HCT116 (cell line): ENCODE data around the gene CNTD1. TPM values are rescaled to one million over a fixed set of nuclear protein-coding genes. Genes with fewer than 3 reads are reported as not detected.

ENCODE experiments used
- ATAC-seq: fragments of 200-7000 bp; cut with Tn5 transposase; 2 replicates; pipeline ENCODE4 v1.9.1; 2020; ENCODE audit warnings: mild to moderate bottlenecking, moderate library complexity
- BruUV-seq: library from RNA; stranded (reverse); fragments of 400-500 nt; replicated peaks from 2 replicates; lab custom pipeline; 2021; lab: Mats Ljungman, UMichigan
- CTCF ChIA-PET: fragments of 300-600 bp; sonication (Branson Sonifier 250); formaldehyde crosslinking; loops from one replicate; lab custom pipeline; 2021; ENCODE audit warnings: antibody characterized with exemption; lab: Charles Lee
- POLR2A ChIA-PET: fragments of 300-600, 350-600 bp; sonication (Branson Sonifier 250); formaldehyde crosslinking; loops from one replicate; lab custom pipeline; 2021; ENCODE audit warnings: antibody characterized with exemption; lab: Charles Lee
- RAD21 ChIA-PET, 2 experiments: fragments of 300-600 bp; sonication (Branson Sonifier 250); formaldehyde crosslinking; loops; one replicate each; lab custom pipeline; 2023; ENCODE audit warnings: low total read pairs in 2 of 2; ENCODE audit not compliant: uncharacterized antibody in 2 of 2, unreplicated experiment in 2 of 2, low non-redundant PET in 1 of 2; lab: Charles Lee
- DNase-seq: peaks from one replicate; pipeline ENCODE4 v3.0.0-alpha.2; 2010; ENCODE audit warnings: low read depth, low spot score
- H2AFZ ChIP-seq: fragments of 200-600 bp; shearing (Covaris generic), sonication (generic); 2 replicates; pipeline ENCODE4 v1.6.1; 2017; ENCODE audit warnings: low read depth, mixed run types, mixed read lengths, antibody characterized with exemption, low read length; ENCODE audit not compliant: poor library complexity, severe bottlenecking
- H3K27ac ChIP-seq: 2 replicates; pipeline ENCODE4 v1.5.1; 2012; ENCODE audit warnings: low read depth, low read length
- H3K27me3 ChIP-seq: fragments of 200-600 bp; sonication (generic); 2 replicates; pipeline ENCODE4 v1.6.1; 2016; ENCODE audit warnings: mixed run types, low read length, mixed read lengths; ENCODE audit not compliant: insufficient read depth
- H3K36me3 ChIP-seq, 2 experiments: fragments of 200-500 bp in 1 of 2; fragments of 200-600 bp in 1 of 2; sonication (Bioruptor generic) in 1 of 2; sonication (generic) in 1 of 2; 2 replicates each; pipeline versions ENCODE4 v1.5.1 to v1.6.1; 2014 to 2016; ENCODE audit warnings: low read length in 2 of 2, inconsistent platforms in 1 of 2, mixed read lengths in 1 of 2, mixed run types in 1 of 2; ENCODE audit not compliant: insufficient read depth in 2 of 2, control insufficient read depth in 1 of 2
- H3K4me1 ChIP-seq, 2 experiments: fragments of 200-600 bp in 1 of 2; sonication (generic) in 1 of 2; 2 replicates each; pipeline versions ENCODE4 v1.5.1 to v1.6.1; 2012 to 2017; ENCODE audit warnings: low read length in 2 of 2, inconsistent platforms in 1 of 2, mild to moderate bottlenecking in 1 of 2, mixed read lengths in 1 of 2, mixed run types in 1 of 2, moderate library complexity in 1 of 2; ENCODE audit not compliant: insufficient read depth in 2 of 2, control insufficient read depth in 1 of 2
- H3K4me2 ChIP-seq: fragments of 200-600 bp; sonication (generic); 2 replicates; pipeline ENCODE4 v1.6.1; 2017; ENCODE audit warnings: mixed run types, low read length, mixed read lengths
- H3K4me3 ChIP-seq, 2 experiments: fragments of 200-600 bp in 1 of 2; sonication (generic) in 1 of 2; replicated peaks in 1 of 2; 2 replicates each; pipeline ENCODE4 v1.5.1; 2011 to 2016; ENCODE audit warnings: low read length in 2 of 2, control low read depth in 1 of 2, low read depth in 1 of 2, mild to moderate bottlenecking in 1 of 2, mixed read lengths in 1 of 2, mixed run types in 1 of 2
- H3K79me2 ChIP-seq: fragments of 200-600 bp; sonication (generic); 2 replicates; pipeline ENCODE4 v1.6.1; 2017; ENCODE audit warnings: mild to moderate bottlenecking, mixed run types, low read length, moderate library complexity, mixed read lengths; ENCODE audit not compliant: insufficient read depth
- H3K9ac ChIP-seq: fragments of 200-600 bp; sonication (generic); 2 replicates; pipeline ENCODE4 v1.6.1; 2016; ENCODE audit warnings: low read length, mixed read lengths
- H3K9me2 ChIP-seq: fragments of 200-600 bp; sonication (generic), shearing (Covaris generic); 2 replicates; pipeline ENCODE4 v1.6.1; 2017; ENCODE audit warnings: mixed run types, mild to moderate bottlenecking, moderate library complexity; ENCODE audit not compliant: insufficient read depth
- H3K9me3 ChIP-seq, 2 experiments: fragments of 200-500 bp in 1 of 2; fragments of 200-600 bp in 1 of 2; sonication (Bioruptor generic) in 1 of 2; sonication (generic) in 1 of 2; 2 replicates each; pipeline ENCODE4 v1.6.1; 2014 to 2017; ENCODE audit warnings: low read length in 2 of 2, mixed read lengths in 2 of 2, inconsistent platforms in 1 of 2, low read depth in 1 of 2, mild to moderate bottlenecking in 1 of 2, mixed run types in 1 of 2, moderate library complexity in 1 of 2; ENCODE audit not compliant: control insufficient read depth in 1 of 2, insufficient read depth in 1 of 2
- H4K20me1 ChIP-seq: fragments of 200-600 bp; sonication (generic), shearing (Covaris generic); 2 replicates; pipeline ENCODE4 v1.6.1; 2017; ENCODE audit warnings: mixed run types, mild to moderate bottlenecking, moderate library complexity; ENCODE audit not compliant: insufficient read depth
- ATF3 ChIP-seq: IDR thresholded peaks from 2 replicates; pipeline ENCODE4 v1.6.1; 2012
- ELF1 ChIP-seq: IDR thresholded peaks from 2 replicates; pipeline ENCODE4 v1.6.1; 2012; ENCODE audit warnings: low read depth, borderline replicate concordance
- EZH2 ChIP-seq: fragments of 200-600 bp; sonication (generic); IDR thresholded peaks from 2 replicates; pipeline ENCODE4 v1.6.1; 2017; ENCODE audit warnings: antibody characterized with exemption, mixed run types
- POLR2A ChIP-seq: IDR thresholded peaks from 2 replicates; pipeline ENCODE4 v1.7.0; 2011; ENCODE audit warnings: borderline replicate concordance; ENCODE audit not compliant: insufficient read depth, insufficient read length; ENCODE audit errors: extremely low read depth
- REST ChIP-seq: IDR thresholded peaks from 2 replicates; pipeline ENCODE4 v1.6.1; 2012; ENCODE audit warnings: low read depth
- SIN3A ChIP-seq: IDR thresholded peaks from 2 replicates; pipeline ENCODE4 v1.6.1; 2012; ENCODE audit warnings: low read depth
- SP1 ChIP-seq: IDR thresholded peaks from 2 replicates; pipeline ENCODE4 v1.6.1; 2012; ENCODE audit warnings: low read depth
- TCF7L2 ChIP-seq: IDR thresholded peaks from 2 replicates; pipeline ENCODE4 v1.7.0; 2011; ENCODE audit warnings: borderline replicate concordance, inconsistent platforms; ENCODE audit not compliant: insufficient read depth, insufficient read length; ENCODE audit errors: extremely low read depth
- ZBTB33 ChIP-seq: IDR thresholded peaks from 2 replicates; pipeline ENCODE4 v1.6.1; 2011; ENCODE audit warnings: mild to moderate bottlenecking, low read length, moderate library complexity; ENCODE audit not compliant: insufficient replicate concordance; ENCODE audit errors: extremely low read depth
- ZFX ChIP-seq: fragments of 450-650 bp; IDR thresholded peaks from 2 replicates; pipeline ENCODE4 v1.6.1; 2017
- ZNF274 ChIP-seq: fragments of 200-500 bp; sonication (Bioruptor generic); IDR thresholded peaks from 2 replicates; pipeline ENCODE4 v1.6.1; 2014; ENCODE audit warnings: mild to moderate bottlenecking, low read depth, low read length, inconsistent platforms
- intact Hi-C: fragments of 100-400 bp; cut with micrococcal nuclease; formaldehyde crosslinking; loops from 2 replicates; pipeline ENCODE4 v1.10.0; 2022
- total RNA-seq: library from RNA; stranded (reverse); gene quantifications from one replicate; pipeline ENCODE4 v1.2.1, GENCODE V29; 2021; ENCODE audit not compliant: unreplicated experiment
- TF ChIP-seq, protein P1 (sequence below), 3 experiments: fragments of 200-600 bp in 1 of 3; sonication (generic) in 1 of 3; IDR thresholded peaks in 2 of 3; conservative IDR thresholded peaks in 1 of 3; 2 replicates each; pipeline ENCODE4 v1.5.1; 2012 to 2017; ENCODE audit warnings: low read depth in 2 of 3, low read length in 2 of 3, antibody characterized with exemption in 1 of 3, borderline replicate concordance in 1 of 3, control low read depth in 1 of 3, mild to moderate bottlenecking in 1 of 3, mixed read lengths in 1 of 3, mixed run types in 1 of 3, moderate library complexity in 1 of 3; ENCODE audit not compliant: insufficient read depth in 1 of 3

The CNTD1 gene
- total RNA-seq, 1 experiment from 2014 or later, result not detected

DNA sequence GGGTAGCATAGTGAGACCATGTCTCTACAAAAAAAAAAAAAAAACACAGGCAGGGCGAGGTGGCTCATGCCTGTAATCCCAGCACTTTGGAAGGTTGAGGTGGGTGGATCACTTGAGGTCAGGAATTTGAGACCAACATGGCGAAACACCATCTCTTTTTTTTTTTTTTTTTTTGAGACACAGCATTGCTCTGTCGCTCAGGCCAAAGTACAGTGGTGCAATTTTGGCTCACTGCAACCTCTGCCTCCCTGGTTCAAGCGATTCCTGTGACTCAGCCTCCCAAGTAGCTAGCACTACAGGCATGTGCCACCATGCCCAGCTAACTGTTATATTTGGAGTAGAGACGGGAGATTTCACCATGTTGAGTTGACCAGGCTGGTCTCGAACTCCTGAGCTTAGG lies 32.5 kb upstream of the CNTD1 start:
- POLR2A ChIA-PET, result no interaction called here
- no peaks in the 10 kb centered on the region for H3K36me3 ChIP-seq
- no TSS peak for BruUV-seq
- H2AFZ ChIP-seq, result no peak overlapping the region
- RAD21 ChIA-PET, result interaction anchor here in 1 of 2 experiments (0.7 kb wide), 1 partner anchor 94 kb away, joined by 3 read pairs; no protein-coding TSS in a partner anchor
- no peaks in the 10 kb centered on the region for H3K9me2 ChIP-seq
- no peak for ATAC-seq
- no peak overlapping the region for H3K9ac ChIP-seq
- intact Hi-C loops, result no loop called here
- no peak overlapping the region for H3K27ac ChIP-seq
- no peak for TF ChIP-seq SIN3A
- H3K4me1 ChIP-seq, result peaks cover 0 to 8% of the 10 kb centered on the region in 2 experiments; a peak in 3 of 4 replicates
- no peaks in the 10 kb centered on the region for H3K79me2 ChIP-seq
- DNase-seq, result no peak
- H3K4me2 ChIP-seq, result no peak overlapping the region
- H3K9me3 ChIP-seq, result no peaks in the 10 kb centered on the region
- H4K20me1 ChIP-seq, result no peaks in the 10 kb centered on the region
- H3K27me3 ChIP-seq, result no peaks in the 10 kb centered on the region
- CTCF ChIA-PET, result no interaction called here
- H3K4me3 ChIP-seq, result no peak overlapping the region

DNA sequence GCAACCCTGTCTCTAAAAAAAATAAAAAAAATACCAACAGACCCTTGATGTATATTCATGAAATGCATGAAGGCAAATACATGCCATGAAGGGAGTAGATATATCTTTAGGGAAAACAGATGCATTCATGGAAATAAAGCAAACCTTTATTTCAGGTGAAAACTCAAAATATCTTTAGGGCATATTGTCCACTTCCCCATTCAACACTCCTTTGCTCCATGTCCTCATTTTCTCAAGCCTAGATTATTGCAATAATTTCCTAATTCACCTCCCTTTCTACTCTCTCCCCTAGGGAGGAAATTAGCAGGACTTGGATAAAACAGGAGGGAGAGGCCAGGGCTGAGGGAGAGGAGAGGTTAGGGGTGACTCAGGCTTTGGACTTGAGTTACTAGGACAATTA lies 31.1 kb upstream of the CNTD1 start:
- no peaks in the 10 kb centered on the region for H3K79me2 ChIP-seq
- H3K27ac ChIP-seq, result no peak overlapping the region
- no TSS peak for BruUV-seq
- no peak for TF ChIP-seq ZFX
- TF ChIP-seq REST, result no peak
- no peak for TF ChIP-seq TCF7L2
- TF ChIP-seq EZH2, result no peak
- no peak for TF ChIP-seq ZBTB33
- TF ChIP-seq, protein P1, sequence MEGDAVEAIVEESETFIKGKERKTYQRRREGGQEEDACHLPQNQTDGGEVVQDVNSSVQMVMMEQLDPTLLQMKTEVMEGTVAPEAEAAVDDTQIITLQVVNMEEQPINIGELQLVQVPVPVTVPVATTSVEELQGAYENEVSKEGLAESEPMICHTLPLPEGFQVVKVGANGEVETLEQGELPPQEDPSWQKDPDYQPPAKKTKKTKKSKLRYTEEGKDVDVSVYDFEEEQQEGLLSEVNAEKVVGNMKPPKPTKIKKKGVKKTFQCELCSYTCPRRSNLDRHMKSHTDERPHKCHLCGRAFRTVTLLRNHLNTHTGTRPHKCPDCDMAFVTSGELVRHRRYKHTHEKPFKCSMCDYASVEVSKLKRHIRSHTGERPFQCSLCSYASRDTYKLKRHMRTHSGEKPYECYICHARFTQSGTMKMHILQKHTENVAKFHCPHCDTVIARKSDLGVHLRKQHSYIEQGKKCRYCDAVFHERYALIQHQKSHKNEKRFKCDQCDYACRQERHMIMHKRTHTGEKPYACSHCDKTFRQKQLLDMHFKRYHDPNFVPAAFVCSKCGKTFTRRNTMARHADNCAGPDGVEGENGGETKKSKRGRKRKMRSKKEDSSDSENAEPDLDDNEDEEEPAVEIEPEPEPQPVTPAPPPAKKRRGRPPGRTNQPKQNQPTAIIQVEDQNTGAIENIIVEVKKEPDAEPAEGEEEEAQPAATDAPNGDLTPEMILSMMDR (IDR thresholded peaks at IDR 0.05 in 2 of 3, conservative IDR thresholded peaks at IDR 0.05 in 1 of 3; ENCODE audit: borderline replicate concordance in 1 of 3, insufficient read depth in 1 of 3, low read depth in 2 of 3, low read length in 2 of 3), result no peak
- TF ChIP-seq SP1, result no peak
- no peak for TF ChIP-seq ATF3
- no peak for TF ChIP-seq ELF1
- no peak for TF ChIP-seq ZNF274
- TF ChIP-seq POLR2A, result no peak

More for the DNA sequence above, 31.1 kb upstream of the CNTD1 start:
- Histone ChIP-seq H3K9ac (no peak overlapping the region), H2AFZ (no peak overlapping the region), H4K20me1 (no peaks in the 10 kb centered on the region), H3K4me1 (peaks cover 1 to 8% of the 10 kb centered on the region in 2 experiments; a peak in 3 of 4 replicates), H3K36me3 (no peaks in the 10 kb centered on the region), H3K4me2 (no peak overlapping the region), H3K4me3 (no peak overlapping the region), H3K9me2 (no peaks in the 10 kb centered on the region), H3K27me3 (no peaks in the 10 kb centered on the region), H3K9me3 (no peaks in the 10 kb centered on the region)
- ATAC-seq, result no peak
- intact Hi-C loops, result no loop called here
- ChIA-PET CTCF (interaction anchor here (1.0 kb wide), 1 partner anchor 189 kb away, joined by 3 read pairs; no protein-coding TSS in a partner anchor), POLR2A (no interaction called here), RAD21 (no interaction called here)
- DNase-seq, result no peak
